ENCODE results near the gene MRAP2.
"Not testable (repeated sequence)": the region's sequence is repeated elsewhere in the genome, so short reads cannot be mapped to it uniquely, and the experiment has no call there.

MRAP2 gene

DNA sequence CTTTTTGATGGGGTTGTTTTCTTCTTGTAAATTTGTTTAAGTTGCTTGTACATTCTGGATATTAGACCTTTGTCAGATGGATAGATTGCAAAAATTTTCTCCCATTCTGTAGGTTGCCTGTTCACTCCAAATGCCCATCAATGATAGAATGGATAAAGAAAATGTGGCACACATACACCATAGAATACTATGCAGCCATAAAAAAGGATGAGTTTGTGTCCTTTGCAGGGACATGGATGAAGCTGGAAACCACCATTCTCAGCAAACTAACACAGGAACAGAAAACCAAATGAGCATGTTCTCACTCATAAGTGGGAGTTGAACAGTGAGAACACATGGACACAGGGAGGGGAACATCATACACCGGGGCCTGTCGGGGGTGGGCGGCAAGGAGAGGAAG lies 1.6 kb upstream of the MRAP2 start:
- DNase-seq: not testable (repeated sequence)

DNA sequence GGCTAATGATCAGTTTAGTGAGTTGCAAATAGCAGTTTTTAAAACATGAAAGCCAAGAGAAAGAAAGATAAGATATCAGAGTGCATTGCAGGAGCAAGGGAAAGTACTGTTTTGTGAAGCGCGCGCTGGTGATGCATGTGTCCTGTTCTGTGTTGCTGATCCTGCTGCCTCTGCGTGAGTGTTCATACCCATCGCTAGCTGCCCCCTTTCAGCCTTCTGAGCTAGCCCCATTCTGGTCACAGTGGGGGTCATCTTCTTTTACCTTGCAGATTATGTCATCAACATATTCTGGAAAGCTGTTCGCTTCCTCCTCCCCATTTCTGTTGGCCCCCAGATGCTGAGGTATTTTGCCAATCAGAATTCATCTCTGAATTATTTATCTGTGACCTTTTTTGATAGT lies 1.9 kb downstream of the MRAP2 start:
- no peak for DNase-seq

DNA sequence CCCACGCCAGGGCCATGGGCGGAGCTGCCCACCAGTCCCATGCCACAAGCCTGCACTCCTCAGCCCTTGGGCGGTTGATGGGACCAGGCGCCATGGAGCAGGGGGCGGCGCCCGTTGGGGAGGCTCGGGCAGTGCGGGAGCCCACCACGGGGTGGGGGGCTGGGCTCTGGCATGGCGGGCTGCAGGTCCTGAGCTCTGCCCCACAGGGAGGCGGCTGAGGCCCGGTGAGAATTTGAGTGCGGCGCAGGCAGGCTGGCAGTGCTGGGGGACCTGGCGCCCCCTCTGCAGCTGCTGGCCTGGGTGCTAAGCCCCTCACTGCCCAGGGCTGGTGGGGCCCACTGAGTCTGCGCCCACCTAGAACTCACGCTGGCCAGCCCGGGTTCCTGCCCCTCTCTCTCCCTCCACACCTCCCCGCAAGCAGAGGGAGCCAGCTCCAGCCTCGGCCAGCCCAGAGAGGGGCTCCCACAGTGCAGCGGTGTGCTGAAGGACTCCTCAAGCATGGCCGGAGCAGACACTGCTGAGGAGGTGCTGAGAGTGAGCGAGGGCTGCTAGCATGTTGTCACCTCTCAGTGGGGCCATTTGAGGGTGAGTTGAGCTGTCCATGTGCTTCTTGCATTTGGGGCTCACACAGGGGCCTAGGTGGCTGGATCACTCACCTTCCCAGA lies 4.0 kb downstream of the MRAP2 start:
- no peak for DNase-seq

DNA sequence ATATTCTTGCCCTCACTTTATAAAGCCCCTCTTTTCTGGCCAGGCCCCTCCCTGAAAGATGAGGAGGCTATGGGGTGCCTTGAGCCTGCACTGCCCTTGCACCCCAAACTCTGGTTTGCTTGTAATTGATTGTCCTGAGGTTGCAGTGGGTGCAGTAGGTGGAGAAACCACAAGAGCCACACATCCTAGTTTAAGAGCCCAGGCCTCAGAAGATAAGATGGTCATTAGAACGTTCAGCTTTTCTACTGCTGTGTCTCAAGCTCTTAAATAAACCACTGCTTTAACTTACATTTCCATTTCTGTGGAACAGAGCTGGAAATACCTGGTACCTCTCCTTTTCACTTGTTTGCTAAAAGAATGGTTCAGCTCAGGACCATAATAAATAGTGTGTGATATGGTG lies 9.0 kb downstream of the MRAP2 start:
- DNase-seq: no peak

DNA sequence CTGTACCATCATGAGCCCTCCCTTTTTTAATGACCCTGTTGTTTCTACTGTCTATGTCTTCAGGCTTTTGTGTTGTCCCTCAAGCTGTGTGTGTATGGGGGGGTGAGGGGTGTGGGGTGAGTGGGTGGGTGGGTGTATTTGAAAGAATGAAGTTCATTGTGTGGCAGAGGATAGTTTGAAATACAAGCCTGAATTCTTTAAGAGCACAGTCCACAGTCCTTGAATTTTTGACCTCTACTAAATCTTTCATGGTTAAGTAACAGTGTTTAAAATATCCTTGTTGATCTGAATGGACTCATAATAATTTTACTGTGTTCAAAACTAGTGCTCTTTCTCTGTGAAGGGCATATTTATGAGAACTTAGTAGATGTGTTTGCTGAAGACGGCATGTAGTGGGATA lies 10.0 kb downstream of the MRAP2 start:
- DNase-seq: no peak

DNA sequence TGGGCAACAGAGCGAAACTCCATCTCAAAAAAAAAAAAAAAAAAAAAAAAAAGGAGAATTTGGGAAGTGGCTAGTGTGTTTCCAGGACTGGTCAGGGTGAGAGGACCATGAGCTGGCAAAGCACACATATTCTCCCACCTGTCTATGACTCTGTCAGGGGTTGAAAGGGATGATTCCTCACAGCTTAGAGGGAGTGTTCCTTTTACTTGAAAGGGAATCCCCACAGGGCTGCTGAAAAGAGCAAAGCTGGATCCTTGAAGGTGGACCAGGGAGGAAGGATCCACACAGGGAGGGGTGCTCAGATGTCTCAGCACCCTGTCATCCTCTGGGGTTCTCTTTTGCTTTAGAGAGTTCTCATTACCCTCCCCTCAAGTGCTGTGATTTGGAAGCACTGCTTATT lies 13.2 kb downstream of the MRAP2 start:
- DNase-seq: no peak

DNA sequence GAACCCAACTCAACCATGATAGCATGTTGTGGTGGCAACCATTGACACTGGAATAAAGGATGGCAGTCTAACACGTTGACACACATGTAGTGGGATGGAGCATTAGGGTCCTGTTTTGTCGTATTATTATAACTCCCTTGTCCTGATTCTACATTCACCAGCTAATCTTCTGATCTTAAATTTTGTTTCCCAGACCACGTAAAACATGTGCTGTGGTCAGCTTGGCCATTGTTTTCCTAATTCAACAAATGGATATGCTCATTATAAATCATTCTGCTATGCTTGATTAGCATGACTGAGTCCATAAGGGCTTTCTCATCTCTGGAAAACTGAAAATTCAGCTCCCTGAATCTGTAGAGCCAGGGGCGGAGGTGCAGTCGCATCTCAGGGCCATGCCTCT lies 15.0 kb downstream of the MRAP2 start:
- no peak for DNase-seq

DNA sequence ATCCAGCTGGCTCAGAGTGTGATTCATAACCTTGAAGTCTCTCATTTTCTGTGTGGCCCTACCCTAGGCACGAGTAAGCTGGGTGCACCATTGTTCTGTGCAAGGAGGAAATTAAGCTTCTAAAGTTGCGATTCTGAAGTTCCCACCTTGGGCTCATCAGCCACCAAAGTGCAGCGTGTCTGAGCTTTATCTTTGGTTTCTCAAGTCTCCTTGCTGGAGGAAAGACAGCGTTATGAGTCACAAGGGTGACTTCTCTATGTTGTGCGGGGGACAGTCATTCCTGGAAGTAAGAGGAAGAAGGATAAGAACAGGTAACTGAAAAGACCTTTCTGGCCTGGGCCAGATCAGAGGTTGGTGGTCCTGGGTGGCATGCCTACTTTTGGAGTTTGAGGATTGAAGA lies 16.8 kb downstream of the MRAP2 start:
- no peak for DNase-seq

DNA sequence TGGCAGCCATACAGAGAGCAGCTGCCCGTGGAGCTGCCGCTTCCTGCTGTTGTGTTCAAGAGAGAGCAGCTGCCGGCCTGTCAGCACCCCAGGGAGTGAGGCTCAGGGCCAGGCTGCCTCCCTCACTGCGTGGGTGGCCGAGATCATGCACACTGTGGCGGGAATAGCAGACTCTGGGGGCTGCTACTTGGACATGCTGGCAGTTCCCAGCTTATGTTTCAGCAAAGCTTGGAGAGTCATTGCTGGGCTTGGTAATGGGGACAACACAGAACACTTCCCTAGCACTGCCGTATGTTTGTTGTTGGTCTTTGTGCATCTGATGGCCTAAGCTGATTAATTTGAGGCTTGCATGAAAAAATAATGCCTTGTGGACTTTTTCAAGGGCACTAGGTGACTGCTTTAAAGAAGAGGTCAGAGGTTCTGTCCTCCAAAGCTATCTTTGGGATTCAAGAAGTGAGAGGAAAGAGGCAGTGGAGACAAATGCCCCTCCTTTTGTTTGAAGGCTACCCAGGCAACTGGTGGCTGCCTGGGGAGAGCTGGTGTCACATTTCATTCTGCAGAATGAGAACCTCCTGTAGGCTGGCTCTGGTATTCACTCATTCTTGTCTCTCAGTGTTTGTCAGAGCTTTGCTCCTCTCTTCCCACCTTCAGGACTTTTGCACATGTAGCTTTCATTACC lies 18.8 kb downstream of the MRAP2 start:
- DNase-seq: no peak

DNA sequence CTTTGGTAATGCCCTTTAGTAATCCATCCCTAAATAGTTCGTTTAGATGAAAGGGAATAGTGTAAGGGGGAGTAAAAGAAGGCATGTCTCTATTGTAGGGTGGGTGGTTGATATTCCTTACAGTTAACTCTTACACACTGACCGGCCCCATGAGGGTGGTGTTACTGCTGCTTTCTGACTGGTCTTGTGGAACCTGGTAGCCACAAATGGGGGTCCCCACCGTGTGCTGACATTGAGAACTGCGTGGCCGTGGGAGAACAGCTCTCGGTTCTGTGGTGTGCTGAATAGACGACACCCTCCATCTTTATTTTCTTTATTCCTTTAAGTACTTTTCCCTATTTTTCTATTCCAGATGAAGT lies 19.3 kb downstream of the MRAP2 start:
- DNase-seq: no peak

DNA sequence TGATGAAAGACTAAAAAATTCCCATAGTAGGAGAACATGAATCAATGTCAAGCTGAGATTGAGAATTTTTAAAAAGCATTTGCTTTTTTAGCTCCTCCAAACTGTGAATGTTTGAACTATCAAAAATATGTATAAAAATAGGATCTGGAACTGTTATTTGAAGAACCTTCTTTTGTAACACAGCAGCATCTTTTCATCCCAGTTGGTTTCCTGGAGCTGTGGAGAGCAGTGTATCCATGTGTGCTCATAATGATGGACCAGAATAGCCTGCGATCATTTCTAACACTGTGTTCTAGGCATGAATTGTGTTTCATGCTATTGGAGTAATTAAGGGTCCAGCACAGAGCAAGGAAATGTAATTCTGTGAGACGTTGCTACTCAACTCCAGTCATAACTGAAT lies 22.1 kb downstream of the MRAP2 start:
- DNase-seq: no peak

DNA sequence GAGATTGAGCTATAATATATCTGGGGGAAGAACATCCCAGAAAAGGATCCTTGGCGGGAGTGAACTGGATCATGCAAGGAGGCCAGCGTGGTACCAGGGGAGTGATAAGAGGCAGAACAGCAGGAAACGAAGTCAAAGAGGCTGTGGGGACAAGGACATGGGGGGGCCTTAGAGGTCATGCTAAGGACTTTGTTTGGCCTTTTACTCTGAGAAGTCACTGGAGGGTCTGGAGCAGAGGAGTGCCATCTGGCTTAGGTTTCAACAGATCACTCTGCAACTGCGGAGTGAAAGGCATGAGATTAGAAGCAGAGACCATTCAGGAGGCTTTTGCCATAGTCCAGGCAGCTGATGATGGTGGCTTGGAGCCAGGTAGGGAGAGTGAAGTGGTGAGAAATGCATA lies 24.3 kb downstream of the MRAP2 start:
- no peak for DNase-seq

DNA sequence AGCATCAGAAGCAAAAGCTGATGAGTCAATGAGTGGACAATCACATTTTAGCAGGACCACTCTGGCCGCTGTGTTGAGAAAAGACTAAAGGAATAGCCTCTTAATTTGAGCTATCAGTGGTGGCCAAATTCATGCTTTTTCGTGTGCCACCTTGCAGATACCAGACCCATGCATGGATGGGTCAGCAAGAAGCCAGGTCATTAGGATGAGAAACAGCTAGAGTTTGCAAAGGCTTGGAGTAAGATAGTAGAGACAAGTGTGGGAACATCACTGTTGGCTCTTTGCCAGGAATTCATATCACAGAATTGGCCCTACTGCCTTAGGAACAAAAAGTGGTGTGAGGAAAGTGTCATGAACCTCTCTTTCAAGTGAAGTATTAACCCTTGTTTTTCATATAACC lies 25.5 kb downstream of the MRAP2 start:
- DNase-seq: no peak

DNA sequence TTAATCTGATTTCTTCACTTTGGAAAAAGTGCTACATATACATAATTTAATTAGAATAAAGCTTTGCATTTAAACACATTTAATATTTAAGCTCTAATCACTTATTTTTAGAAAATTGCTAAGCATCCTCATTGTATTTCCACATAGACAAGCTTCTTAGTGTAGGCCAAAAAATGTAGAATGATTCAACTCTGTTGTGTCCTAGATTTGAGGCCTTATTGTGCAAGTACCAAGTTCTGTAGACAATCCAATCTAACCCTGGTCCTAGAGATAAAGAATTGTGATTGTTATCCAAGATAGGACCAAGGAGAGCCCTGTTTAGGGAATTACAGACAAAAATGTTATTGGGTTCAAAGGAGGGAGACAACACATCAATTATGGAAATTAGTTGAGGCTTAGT lies 27.6 kb downstream of the MRAP2 start:
- DNase-seq: no peak

DNA sequence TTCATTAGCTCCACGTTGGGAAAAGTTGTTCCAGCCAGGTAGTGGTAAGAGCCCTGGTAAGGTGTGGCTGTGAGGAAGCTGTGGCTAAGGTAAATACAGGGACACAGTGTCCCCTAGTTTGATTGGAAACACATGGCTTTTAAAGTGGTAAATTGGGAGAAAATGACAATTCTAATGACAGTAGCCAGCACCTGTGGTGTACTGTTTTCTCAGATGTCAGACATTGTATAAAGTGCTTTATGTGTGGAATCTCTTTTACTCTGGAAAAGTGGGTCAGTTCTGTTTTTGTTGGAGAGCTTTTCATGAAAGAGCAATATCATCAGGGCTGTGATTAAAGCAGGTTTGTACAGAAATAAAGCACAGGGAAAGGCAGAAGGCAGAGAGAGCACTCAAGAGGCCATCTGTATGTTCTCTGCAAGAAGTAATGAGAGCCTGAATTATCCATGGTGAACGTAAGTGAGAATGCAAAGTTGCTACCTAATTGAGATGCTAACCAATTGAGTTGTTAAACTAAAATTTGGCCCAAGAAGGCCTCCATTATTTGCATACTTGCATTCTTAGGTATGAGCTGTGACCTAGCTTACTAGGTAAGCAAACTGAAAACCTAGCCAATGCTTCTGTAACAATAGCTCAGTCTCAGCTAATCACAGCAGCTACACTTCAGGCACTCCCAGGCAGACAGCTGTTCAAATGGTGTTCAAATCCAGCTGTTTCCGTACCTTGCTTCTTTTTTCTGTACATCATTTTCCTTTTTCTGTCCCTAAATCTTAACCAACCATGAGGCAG lies 28.2 kb downstream of the MRAP2 start:
- no peak for DNase-seq

DNA sequence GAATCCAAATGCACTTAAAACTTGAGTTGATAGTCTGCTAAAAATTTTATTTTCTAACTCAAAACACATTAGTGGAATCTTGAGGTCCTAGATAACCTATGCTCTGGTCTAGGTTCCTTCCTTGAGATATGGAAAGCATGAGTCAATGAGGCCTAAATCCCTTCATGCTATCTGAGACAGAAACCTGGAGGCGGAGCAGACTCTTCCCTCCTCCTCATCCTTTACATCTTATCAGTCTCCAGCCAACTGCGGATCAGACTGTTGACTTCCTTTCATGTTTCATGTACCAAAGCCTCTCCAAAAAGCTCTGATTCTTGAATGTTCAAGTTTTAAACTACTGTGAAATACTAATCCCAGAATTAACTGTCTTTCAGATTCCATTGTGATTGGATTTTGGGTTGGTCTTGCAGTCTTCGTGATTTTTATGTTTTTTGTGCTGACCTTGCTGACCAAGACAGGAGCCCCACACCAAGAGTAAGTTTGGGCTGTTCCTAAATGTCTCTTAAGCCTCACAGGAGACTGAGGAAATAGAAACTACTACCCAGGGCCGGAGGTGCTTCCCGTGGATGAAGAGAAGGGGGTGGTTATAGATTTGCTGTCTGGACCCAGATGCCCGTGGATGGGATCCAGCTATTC lies 29.1 kb downstream of the MRAP2 start:
- no peak for DNase-seq

DNA sequence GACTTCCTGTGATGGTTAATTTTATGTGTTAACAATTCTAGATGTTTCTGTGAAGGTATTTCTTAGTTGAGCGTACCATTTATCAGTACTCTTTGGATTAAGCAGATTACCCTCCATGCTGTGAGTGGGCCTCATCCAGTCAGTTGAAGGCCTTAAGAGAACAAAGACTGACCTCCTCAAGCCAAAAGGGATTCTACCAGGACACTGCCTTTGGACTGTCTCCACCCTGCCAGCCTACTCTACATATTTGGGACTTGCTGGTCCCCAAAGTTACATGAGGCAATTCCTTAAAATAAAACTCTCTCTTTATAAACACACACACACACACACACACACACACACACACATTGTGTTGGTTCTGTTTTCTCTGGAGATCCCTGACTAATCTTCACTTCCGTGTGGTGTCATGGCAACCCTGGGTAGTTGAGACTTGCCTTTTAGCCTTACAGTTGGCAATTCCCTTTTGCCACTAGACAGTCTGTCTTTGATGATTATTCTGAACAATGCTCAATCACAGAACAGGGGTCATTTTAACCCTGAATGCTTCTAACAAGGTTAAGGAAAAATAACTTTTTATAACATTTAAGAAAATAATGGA lies 32.2 kb downstream of the MRAP2 start:
- DNase-seq: no peak

DNA sequence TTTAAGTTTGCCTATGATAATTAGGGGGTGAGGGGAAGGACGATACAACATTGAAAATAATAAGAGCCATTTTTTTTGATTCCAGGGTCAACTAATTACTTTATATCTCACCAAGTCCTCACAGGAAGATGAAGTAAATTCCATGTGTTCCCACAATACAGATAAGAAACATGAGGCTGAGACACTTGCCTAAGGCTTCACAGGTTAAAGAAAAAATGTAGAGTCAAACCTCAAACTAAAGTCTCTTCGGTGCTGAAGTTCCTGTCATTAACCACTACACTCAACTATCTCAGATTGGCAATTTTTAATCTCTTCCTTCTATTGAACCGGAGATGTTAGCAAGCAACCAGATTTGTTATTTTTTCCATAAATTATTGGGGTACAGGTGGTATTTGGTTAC lies 33.0 kb downstream of the MRAP2 start:
- DNase-seq: no peak

DNA sequence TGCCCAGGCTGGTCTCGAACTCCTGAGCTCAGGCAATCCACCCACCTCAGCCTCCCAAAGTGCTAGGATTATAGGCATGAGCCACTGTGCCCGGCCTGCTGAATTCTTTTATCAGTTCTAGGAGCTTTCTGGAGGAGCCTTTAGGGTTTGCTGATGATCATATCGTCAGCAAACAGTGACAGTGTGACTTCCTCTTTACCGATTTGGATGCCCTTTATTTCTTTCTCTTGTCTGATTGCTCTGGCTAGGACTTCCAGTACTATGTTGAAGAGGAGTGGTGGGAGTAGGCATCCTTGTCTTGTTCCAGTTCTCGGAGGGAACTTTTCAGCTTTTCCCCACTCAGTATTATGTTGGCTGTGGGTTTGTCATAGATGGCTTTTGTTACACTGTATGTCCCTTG lies 35.3 kb downstream of the MRAP2 start:
- not testable (repeated sequence) for DNase-seq

DNA sequence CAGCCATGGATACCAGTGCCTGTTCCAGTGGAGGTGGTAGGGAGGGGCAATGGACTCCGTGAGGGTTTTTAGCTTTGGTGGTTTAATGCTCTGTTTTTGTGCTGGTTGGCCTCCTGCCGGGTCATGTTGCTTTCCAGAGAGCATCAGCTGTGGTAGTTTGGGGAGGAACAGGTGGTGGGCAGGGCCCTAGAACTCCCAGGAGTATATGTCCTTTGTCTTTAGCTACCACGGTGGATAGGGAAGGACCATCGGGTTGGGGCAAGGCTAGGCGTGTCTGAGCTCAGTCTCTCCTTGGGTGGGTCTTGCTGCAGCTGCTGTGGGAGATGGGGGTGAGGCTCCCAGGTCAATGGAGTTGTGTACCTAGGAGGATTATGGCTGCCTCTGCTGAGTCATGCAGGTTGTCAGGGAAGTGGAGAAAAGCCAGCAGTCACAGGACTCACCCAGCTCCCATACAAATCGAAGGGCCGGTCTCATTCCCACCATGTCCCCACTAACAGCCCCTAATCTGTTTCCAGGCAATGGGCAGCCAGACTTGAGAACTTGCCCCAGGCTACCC lies 38.9 kb downstream of the MRAP2 start:
- no peak for DNase-seq

DNA sequence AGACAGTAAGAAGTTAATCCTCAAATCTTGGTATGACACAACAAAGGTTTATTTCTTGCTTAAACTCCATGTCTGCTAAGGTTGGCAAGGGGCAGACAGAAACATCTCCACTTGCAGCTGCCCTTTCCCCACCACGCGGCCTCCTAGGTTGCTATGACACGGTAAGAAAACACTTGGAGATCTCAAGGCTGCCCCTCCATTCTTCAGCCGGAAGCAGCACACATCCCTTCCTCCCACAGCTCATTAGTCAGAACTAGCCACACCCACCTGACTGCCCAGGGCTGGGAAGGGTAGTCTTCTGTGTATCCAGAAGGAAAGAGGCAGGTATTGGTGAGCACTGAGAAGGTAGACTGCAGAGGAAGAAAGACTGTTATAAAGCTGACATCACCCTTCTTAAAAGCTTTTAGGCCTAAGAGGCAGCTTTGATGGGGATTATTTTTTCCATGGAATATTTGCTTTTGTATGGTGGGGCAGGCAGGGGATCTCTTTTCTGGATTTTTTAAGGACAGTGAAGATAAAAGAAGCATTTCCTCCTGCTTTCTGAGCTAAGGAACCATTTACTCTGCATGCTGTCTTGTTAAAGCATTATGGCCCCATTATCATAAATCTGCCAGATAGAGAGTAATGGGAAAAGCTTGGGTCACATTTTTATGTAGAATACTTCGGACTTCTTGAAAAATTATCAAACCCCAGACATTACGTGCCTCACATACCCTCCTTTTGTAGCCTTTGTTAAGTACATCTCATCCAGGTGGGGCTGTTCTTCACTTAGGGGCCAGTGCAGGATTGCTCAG lies 41.6 kb downstream of the MRAP2 start:
- DNase-seq: no peak

DNA sequence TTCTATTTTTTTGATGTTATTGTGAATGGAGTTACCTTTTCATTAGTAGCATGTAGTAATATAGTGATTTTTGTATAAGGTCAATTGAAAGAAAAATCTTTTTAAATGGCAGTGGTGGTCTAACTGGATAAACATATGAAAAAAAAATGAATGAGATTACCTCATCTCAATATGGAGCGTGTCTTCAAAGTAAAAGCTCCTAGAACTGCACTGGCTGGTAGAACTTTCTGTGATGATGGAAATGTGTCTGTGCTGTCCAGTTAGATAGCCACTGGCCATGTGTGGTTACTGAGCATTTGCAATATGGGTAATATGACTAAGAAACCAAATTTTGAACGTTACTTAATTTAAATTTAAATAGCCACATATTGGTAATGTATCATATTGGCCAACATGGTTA lies 44.1 kb downstream of the MRAP2 start:
- no peak for DNase-seq

Measured in stimulated activated CD4-positive, alpha-beta T cell treated with anti-CD3 and anti-CD28 coated beads, Interleukin-4, amount 100 ng/mL, for 1 hour (primary cell).